Thoracic aorta (tissue), 2 donors: ENCODE measurements around the gene TEX12. TPM values are rescaled to one million over a fixed set of nuclear protein-coding genes. Genes with fewer than 3 reads are reported as not detected.

ENCODE experiments used
- ATAC-seq: fragments of 150-250 bp; one replicate; pipeline ENCODE4 v1.8.0; 2017; ENCODE audit warnings: low read depth; ENCODE audit not compliant: insufficient number of reproducible peaks, low FRiP score
- DNase-seq: peaks from one replicate; pipeline ENCODE4 v3.0.0-alpha.2; 2020; ENCODE audit warnings: low spot score
- H3K27ac ChIP-seq, 2 donors: fragments of 200-600 bp; sonication (generic); 1 replicate in 1 of 2; 2 replicates in 1 of 2; pipeline ENCODE4 v1.5.1; 2016; ENCODE audit warnings: mild to moderate bottlenecking in 2 of 2, moderate library complexity in 2 of 2
- H3K27me3 ChIP-seq: fragments of 200-600 bp; sonication (generic); replicated peaks from 2 replicates; pipeline ENCODE4 v1.6.0; 2016; ENCODE audit warnings: mild to moderate bottlenecking; ENCODE audit not compliant: insufficient read depth
- H3K36me3 ChIP-seq: fragments of 200-600 bp; sonication (generic); one replicate; pipeline ENCODE4 v1.5.1; 2016
- H3K4me1 ChIP-seq, 2 donors: fragments of 200-600 bp; sonication (generic); 1 replicate in 1 of 2; 2 replicates in 1 of 2; pipeline versions ENCODE4 v1.5.1 to v1.6.0; 2016; ENCODE audit warnings: low read depth in 2 of 2, mild to moderate bottlenecking in 1 of 2; ENCODE audit not compliant: control insufficient read depth in 1 of 2
- H3K4me3 ChIP-seq: fragments of 200-600 bp; sonication (generic); 2 replicates; pipeline ENCODE4 v1.5.1; 2016; ENCODE audit warnings: mild to moderate bottlenecking
- H3K9me3 ChIP-seq: fragments of 200-600 bp; sonication (generic); 2 replicates; pipeline ENCODE4 v1.5.1; 2016
- total RNA-seq, 2 donors: library from RNA; depleted of rRNA; stranded (reverse); fragments of >200 nt; gene quantifications; one replicate each; pipeline versions ENCODE4 v1.1.0 to v1.2.3, GENCODE V29; 2016
- TF ChIP-seq, protein P1 (sequence below): fragments of 200-600 bp; sonication (generic); IDR thresholded peaks from one replicate; pipeline ENCODE4 v1.5.1; 2019; ENCODE audit warnings: antibody characterized with exemption

The TEX12 gene, protein sequence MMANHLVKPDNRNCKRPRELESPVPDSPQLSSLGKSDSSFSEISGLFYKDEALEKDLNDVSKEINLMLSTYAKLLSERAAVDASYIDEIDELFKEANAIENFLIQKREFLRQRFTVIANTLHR
- total RNA-seq: 1 to 10 TPM in 1 of 2 donors, under 1 TPM in 1; 0.54 to 1.4 TPM

GRCh38 chr11:112167145-112167544 is at the start of gene TEX12:
Gene TEX12 (plus strand): TSS chr11:112167372. CDS start chr11:112169269, 1,897 bp downstream.
- no peak within 1 kb of the TSS for H3K27ac ChIP-seq
- no peaks in the 10 kb centered on the region for H3K27me3 ChIP-seq
- H3K9me3 ChIP-seq: no peaks in the 10 kb centered on the region
- no peak for DNase-seq
- no peak within 1 kb of the TSS for H3K4me3 ChIP-seq
- no peaks in the 10 kb centered on the region for H3K4me1 ChIP-seq
- H3K36me3 ChIP-seq: no peaks in the 10 kb centered on the region
- ATAC-seq: no peak
- TF ChIP-seq, protein P1, sequence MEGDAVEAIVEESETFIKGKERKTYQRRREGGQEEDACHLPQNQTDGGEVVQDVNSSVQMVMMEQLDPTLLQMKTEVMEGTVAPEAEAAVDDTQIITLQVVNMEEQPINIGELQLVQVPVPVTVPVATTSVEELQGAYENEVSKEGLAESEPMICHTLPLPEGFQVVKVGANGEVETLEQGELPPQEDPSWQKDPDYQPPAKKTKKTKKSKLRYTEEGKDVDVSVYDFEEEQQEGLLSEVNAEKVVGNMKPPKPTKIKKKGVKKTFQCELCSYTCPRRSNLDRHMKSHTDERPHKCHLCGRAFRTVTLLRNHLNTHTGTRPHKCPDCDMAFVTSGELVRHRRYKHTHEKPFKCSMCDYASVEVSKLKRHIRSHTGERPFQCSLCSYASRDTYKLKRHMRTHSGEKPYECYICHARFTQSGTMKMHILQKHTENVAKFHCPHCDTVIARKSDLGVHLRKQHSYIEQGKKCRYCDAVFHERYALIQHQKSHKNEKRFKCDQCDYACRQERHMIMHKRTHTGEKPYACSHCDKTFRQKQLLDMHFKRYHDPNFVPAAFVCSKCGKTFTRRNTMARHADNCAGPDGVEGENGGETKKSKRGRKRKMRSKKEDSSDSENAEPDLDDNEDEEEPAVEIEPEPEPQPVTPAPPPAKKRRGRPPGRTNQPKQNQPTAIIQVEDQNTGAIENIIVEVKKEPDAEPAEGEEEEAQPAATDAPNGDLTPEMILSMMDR: no peak

DNA sequence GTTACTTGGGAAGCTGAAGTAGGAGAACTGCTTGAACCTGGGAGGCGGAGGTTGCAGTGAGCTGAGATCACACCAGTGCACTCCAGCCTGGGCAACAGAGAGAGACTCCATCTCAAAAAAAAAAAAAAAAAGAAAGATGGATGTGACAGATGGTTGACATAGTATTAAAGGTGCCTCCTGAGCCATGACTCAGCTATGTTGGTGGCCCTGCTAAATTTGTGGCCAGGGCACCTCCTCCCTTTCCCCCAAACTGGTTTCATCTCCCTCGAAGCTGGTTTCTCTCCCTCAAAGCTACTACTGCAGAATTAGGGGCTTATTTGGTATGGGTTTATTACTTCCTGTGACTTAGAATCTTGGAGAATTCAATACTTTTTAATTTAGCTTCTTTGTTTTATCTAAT is 49.0 kb upstream of the TEX12 start:
- H3K4me3 ChIP-seq: no peak overlapping the region
- no peak for DNase-seq
- no peaks in the 10 kb centered on the region for H3K36me3 ChIP-seq
- no peaks in the 10 kb centered on the region for H3K9me3 ChIP-seq
- no peak for ATAC-seq
- H3K27ac ChIP-seq: no peak overlapping the region
- TF ChIP-seq, protein P1: no peak
- H3K4me1 ChIP-seq: peaks cover 3 to 8% of the 10 kb centered on the region in 2 donors
- H3K27me3 ChIP-seq: no peaks in the 10 kb centered on the region

DNA sequence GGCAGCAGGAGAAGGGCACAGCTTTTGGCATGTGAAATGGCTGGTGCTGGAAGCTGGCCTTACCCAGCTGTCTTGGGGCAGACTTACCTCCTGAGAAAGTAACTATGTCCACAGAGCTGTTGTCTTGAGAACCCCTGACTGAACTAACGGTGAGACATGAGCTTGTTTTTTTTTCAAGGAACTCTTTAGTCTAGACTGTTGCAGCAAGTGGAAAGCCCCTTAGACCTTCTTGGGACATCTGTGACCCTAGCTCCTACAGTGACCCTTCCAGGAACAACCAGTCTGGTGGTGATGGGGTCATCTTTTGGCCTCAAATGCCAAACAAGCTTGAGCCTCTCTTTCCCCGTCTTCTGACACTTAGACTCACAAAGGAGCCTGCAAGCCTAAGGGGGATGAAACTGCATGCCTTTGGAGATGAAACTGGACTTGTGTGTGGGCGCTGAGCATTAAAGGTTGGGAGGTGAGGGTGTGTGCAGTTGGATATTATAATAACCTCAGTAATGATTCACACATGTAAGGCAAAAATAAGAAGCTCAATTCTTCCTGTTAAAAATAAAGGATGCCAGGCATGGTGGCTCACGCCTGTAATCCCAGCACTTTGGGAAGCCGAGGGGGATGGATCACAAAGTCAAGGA is 45.1 kb upstream of the TEX12 start:
- TF ChIP-seq, protein P1: no peak
- no peaks in the 10 kb centered on the region for H3K27me3 ChIP-seq
- no peaks in the 10 kb centered on the region for H3K9me3 ChIP-seq
- no peaks in the 10 kb centered on the region for H3K36me3 ChIP-seq
- no peak overlapping the region for H3K4me3 ChIP-seq
- no peak overlapping the region for H3K27ac ChIP-seq
- ATAC-seq: no peak
- peaks cover 3 to 8% of the 10 kb centered on the region in 2 donors for H3K4me1 ChIP-seq
- DNase-seq: no peak

GRCh38 chr11:112123129-112123528 is 44.0 kb upstream of the TEX12 start:
- no peaks in the 10 kb centered on the region for H3K27me3 ChIP-seq
- TF ChIP-seq, protein P1: no peak
- H3K27ac ChIP-seq: no peak overlapping the region
- no peak for DNase-seq
- H3K4me1 ChIP-seq: peaks cover 3 to 8% of the 10 kb centered on the region in 2 donors
- H3K9me3 ChIP-seq: no peaks in the 10 kb centered on the region
- no peak for ATAC-seq
- no peaks in the 10 kb centered on the region for H3K36me3 ChIP-seq
- no peak overlapping the region for H3K4me3 ChIP-seq

DNA sequence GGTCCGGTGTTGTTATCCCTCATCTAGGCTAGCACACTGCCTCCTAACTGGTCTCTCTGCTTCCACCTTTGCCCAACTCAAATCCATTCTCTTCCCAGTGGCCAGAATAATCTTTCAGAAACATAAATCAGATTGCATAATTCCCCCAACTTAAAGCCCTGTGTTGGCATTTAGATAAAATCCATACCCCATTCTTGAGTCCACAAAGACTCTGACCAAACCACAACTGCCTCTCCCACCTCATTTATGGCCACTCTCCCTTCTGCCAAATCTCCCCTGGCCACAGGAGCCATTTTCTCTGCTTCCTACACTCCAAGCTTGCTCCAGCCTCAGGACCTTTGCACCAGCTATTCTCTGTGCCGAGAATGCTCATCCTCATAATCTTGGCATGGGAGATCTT is 40.1 kb upstream of the TEX12 start:
- H3K4me3 ChIP-seq: no peak overlapping the region
- no peaks in the 10 kb centered on the region for H3K27me3 ChIP-seq
- DNase-seq: no peak
- ATAC-seq: no peak
- no peaks in the 10 kb centered on the region for H3K4me1 ChIP-seq
- no peak overlapping the region for H3K27ac ChIP-seq
- H3K9me3 ChIP-seq: no peaks in the 10 kb centered on the region
- H3K36me3 ChIP-seq: no peaks in the 10 kb centered on the region
- TF ChIP-seq, protein P1: no peak
